Skeletal muscle satellite cell (primary cell): Measurements from ENCODE around the gene THAP2.
"Not testable (repeated sequence)": the region's sequence is repeated elsewhere in the genome, so short reads cannot be mapped to it uniquely, and the experiment has no call there.

Source experiments
- H3K27me3 ChIP-seq: 2 replicates; pipeline ENCODE4 v1.7.0; 2013; ENCODE audit warnings: low read length; ENCODE audit not compliant: control insufficient read depth, insufficient read depth
- H3K36me3 ChIP-seq: 2 replicates; pipeline ENCODE4 v1.7.0; 2013; ENCODE audit warnings: mild to moderate bottlenecking, control low read depth, low read length; ENCODE audit not compliant: insufficient read depth
- H3K4me1 ChIP-seq: 2 replicates; pipeline ENCODE4 v1.7.0; 2013; ENCODE audit warnings: low read length; ENCODE audit not compliant: control insufficient read depth, insufficient read depth
- H3K4me2 ChIP-seq: 2 replicates; pipeline ENCODE4 v1.7.0; 2013; ENCODE audit warnings: mild to moderate bottlenecking, low read length
- H3K4me3 ChIP-seq: 2 replicates; pipeline ENCODE4 v1.7.0; 2013; ENCODE audit warnings: low read length
- H3K9ac ChIP-seq: 2 replicates; pipeline ENCODE4 v1.7.0; 2013; ENCODE audit warnings: mild to moderate bottlenecking, low read depth, low read length, moderate library complexity
- H3K9me3 ChIP-seq: replicated peaks from 2 replicates; pipeline ENCODE4 v1.7.0; 2013; ENCODE audit warnings: mild to moderate bottlenecking, control low read depth, low read length

Gene THAP2

GRCh38 chr12:71686658-71687025, 22.5 kb downstream of the THAP2 start:
- peak overlapping the region; percentile 85 for H3K9ac ChIP-seq

GRCh38 chr12:71687172-71687571, 23.1 kb downstream of the THAP2 start:
- Histone ChIP-seq H3K4me3 (peak overlapping the region; percentile 93), H3K9ac (peak overlapping the region; percentile 85), H3K4me1 (peaks cover 20% of the 10 kb centered on the region), H3K4me2 (peak overlapping the region; percentile 98)
- not testable (repeated sequence) for H3K27me3 ChIP-seq, H3K36me3 ChIP-seq, H3K9me3 ChIP-seq

More at GRCh38 chr12:71686658-71687025, 22.5 kb downstream of the THAP2 start:
- Histone ChIP-seq H3K36me3 (no peaks in the 10 kb centered on the region), H3K9me3 (no peaks in the 10 kb centered on the region), H3K4me2 (peak overlapping the region; percentile 98), H3K27me3 (no peaks in the 10 kb centered on the region), H3K4me1 (peaks cover 20% of the 10 kb centered on the region), H3K4me3 (peak overlapping the region; percentile 93)

GRCh38 chr12:71688961-71689570, 25.0 kb downstream of the THAP2 start:
- Histone ChIP-seq H3K9ac (no peak overlapping the region), H3K4me1 (peaks cover 20% of the 10 kb centered on the region), H3K36me3 (no peaks in the 10 kb centered on the region)

GRCh38 chr12:71691504-71692129, 27.5 kb downstream of the THAP2 start:
- Histone ChIP-seq H3K4me3 (no peak overlapping the region), H3K4me2 (no peak overlapping the region), H3K36me3 (peaks cover 2% of the 10 kb centered on the region), H3K9me3 (no peaks in the 10 kb centered on the region), H3K4me1 (peaks cover 18% of the 10 kb centered on the region), H3K27me3 (no peaks in the 10 kb centered on the region), H3K9ac (no peak overlapping the region)

More at GRCh38 chr12:71688961-71689570, 25.0 kb downstream of the THAP2 start:
- H3K9me3 ChIP-seq = no peaks in the 10 kb centered on the region
- H3K27me3 ChIP-seq = no peaks in the 10 kb centered on the region
- no peak overlapping the region for H3K4me3 ChIP-seq
- H3K4me2 ChIP-seq = peak overlapping the region; percentile 0

- H3K9me3 ChIP-seq = no peaks in the 10 kb centered on the region
- no peaks in the 10 kb centered on the region for H3K27me3 ChIP-seq
- peaks cover 6% of the 10 kb centered on the region for H3K4me1 ChIP-seq
- H3K4me3 ChIP-seq = no peak overlapping the region
- H3K4me2 ChIP-seq = no peak overlapping the region
- H3K9ac ChIP-seq = no peak overlapping the region
- H3K36me3 ChIP-seq = peaks cover 12% of the 10 kb centered on the region
These were observed 29.0 kb downstream of the THAP2 start for GRCh38 chr12:71693126-71693525.

- H3K9ac ChIP-seq, H3K4me1 ChIP-seq, H3K4me2 ChIP-seq: not testable (repeated sequence)
These were observed 29.6 kb downstream of the THAP2 start for GRCh38 chr12:71693651-71694050.

GRCh38 chr12:71694099-71694820, 30.2 kb downstream of the THAP2 start:
- no peak overlapping the region for H3K4me2 ChIP-seq
- H3K9ac ChIP-seq = no peak overlapping the region
- no peaks in the 10 kb centered on the region for H3K9me3 ChIP-seq
- no peak overlapping the region for H3K4me3 ChIP-seq
- H3K36me3 ChIP-seq = peaks cover 17% of the 10 kb centered on the region
- no peaks in the 10 kb centered on the region for H3K4me1 ChIP-seq
- H3K27me3 ChIP-seq = no peaks in the 10 kb centered on the region

More at GRCh38 chr12:71693651-71694050, 29.6 kb downstream of the THAP2 start:
- not testable (repeated sequence) for H3K27me3 ChIP-seq, H3K4me3 ChIP-seq, H3K9me3 ChIP-seq
- H3K36me3 ChIP-seq = peaks cover 12% of the 10 kb centered on the region

- no peaks in the 10 kb centered on the region for H3K4me1 ChIP-seq
- H3K9ac ChIP-seq = no peak overlapping the region
- H3K4me3 ChIP-seq = no peak overlapping the region
- H3K27me3 ChIP-seq = no peaks in the 10 kb centered on the region
- no peaks in the 10 kb centered on the region for H3K9me3 ChIP-seq
- H3K36me3 ChIP-seq = peaks cover 25% of the 10 kb centered on the region
- no peak overlapping the region for H3K4me2 ChIP-seq
These were observed 31.7 kb downstream of the THAP2 start for GRCh38 chr12:71695782-71696181.

GRCh38 chr12:71702181-71702580, 38.1 kb downstream of the THAP2 start:
- H3K4me1 ChIP-seq, H3K9me3 ChIP-seq, H3K4me2 ChIP-seq, H3K27me3 ChIP-seq, H3K9ac ChIP-seq, H3K4me3 ChIP-seq: not testable (repeated sequence)
- peaks cover 29% of the 10 kb centered on the region for H3K36me3 ChIP-seq

GRCh38 chr12:71702590-71702989, 38.5 kb downstream of the THAP2 start:
- H3K36me3 ChIP-seq = peaks cover 25% of the 10 kb centered on the region
- H3K9me3 ChIP-seq = no peaks in the 10 kb centered on the region
- no peak overlapping the region for H3K4me3 ChIP-seq
- no peaks in the 10 kb centered on the region for H3K27me3 ChIP-seq
- no peak overlapping the region for H3K4me2 ChIP-seq
- no peak overlapping the region for H3K9ac ChIP-seq
- H3K4me1 ChIP-seq = peaks cover 5% of the 10 kb centered on the region

GRCh38 chr12:71703206-71703605, 39.1 kb downstream of the THAP2 start:
- Histone ChIP-seq H3K4me2 (no peak overlapping the region), H3K4me3 (no peak overlapping the region), H3K36me3 (peaks cover 23% of the 10 kb centered on the region), H3K27me3 (no peaks in the 10 kb centered on the region), H3K9me3 (no peaks in the 10 kb centered on the region), H3K4me1 (peaks cover 5% of the 10 kb centered on the region), H3K9ac (no peak overlapping the region)
